GM21723 (cell line): ENCODE measurements around the gene PAN2.
"Not testable (repeated sequence)": the region's sequence is repeated elsewhere in the genome, so short reads cannot be mapped to it uniquely, and the experiment has no call there.

Source experiments
- ATAC-seq: cut with Tn5 transposase; IDR thresholded peaks from one replicate; pipeline ENCODE4 v1.9.1; 2021; ENCODE audit warnings: mild to moderate bottlenecking, moderate library complexity; ENCODE audit not compliant: unreplicated experiment

The PAN2 gene

DNA sequence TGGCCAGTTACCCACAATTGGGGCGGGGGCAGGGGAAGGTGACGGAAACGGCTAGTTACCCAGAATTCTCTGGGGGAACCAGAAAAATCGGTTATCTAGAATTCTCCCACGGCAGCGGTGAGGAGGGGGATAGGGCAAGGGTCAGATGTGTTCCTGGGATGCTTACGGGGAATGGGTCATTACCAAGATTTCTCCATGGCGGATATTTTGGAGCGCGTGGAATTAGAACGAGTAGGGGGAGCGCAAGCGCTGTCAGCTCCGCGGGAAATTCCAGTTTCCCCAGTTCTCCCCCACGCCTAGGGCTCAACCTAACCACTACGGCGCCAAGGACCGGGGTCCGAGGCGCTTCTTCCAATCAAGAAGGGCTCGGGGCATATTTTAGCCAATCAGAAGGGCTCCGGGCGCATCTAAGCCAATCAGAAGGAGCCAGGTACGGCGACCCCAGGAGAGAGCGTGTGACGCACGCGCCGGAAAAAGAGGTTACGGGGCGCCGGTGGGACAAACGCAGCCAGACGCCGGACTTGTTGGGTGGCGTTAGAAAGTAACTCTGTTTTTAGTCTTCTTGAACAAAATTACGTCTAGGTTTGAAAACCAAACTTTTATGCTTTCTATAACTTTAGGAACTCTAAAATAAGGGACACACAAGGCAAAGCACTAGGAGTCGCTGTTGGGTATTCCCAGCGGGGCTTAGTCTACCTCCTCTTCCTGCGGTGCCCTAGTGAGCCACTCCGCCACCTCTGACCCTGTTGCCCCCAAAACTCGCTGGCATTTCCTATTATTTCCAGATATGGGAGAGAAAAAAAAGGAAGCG is at the start of gene PAN2:
TSS of gene PAN2 (minus strand) at position 322 of the 811 bp plus-strand sequence. CDS start 906 bp downstream, outside the sequence.
- peak; percentile 93 for ATAC-seq

- ATAC-seq: no peak
Measured at GRCh38 chr12:56382611-56383010, 48.8 kb upstream of the PAN2 start.

- no peak for ATAC-seq
Measured at GRCh38 chr12:56377989-56378316, 44.2 kb upstream of the PAN2 start.

- ATAC-seq: no peak
Measured at GRCh38 chr12:56377310-56377988, 43.6 kb upstream of the PAN2 start.

DNA sequence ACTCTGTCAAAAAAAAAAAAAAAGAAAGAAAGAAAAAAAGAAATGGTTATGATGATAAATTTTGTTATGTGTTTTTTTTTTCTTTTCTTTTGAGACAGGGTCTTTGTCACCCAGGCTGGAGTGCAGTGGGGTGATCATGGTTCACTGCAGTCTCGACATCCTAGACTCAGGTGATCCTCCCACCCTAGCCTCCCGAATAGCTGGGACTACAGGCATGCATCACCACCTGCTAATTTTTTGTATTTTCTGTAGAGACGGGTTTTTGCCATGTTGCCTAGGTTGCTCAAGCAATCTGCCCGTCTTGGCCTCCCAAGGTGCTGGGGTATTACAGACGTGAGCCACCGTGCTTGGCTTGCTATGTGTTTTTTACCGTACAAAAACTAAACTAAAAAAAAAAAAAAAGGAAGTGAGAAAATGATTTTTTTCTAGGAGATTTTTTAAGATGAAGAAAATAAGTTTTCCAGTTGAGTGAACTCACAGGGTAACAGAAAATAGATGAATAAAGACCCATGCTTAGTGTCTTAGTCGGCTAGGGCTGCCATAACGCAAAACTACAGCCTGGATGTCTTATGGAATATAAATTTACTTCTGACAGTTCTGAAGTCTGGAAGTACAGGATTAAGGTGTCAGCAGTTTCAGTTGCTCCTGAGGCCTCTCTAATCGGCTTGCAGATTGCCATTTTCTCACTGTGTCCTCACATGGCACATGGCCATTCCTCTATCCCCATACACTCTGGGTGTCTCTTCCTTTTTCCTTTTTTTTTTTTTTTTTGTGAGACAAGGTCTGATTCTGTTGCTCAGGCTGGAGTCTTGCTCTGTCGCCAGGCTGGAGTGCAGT is 42.0 kb upstream of the PAN2 start:
- ATAC-seq: peak; percentile 85

DNA sequence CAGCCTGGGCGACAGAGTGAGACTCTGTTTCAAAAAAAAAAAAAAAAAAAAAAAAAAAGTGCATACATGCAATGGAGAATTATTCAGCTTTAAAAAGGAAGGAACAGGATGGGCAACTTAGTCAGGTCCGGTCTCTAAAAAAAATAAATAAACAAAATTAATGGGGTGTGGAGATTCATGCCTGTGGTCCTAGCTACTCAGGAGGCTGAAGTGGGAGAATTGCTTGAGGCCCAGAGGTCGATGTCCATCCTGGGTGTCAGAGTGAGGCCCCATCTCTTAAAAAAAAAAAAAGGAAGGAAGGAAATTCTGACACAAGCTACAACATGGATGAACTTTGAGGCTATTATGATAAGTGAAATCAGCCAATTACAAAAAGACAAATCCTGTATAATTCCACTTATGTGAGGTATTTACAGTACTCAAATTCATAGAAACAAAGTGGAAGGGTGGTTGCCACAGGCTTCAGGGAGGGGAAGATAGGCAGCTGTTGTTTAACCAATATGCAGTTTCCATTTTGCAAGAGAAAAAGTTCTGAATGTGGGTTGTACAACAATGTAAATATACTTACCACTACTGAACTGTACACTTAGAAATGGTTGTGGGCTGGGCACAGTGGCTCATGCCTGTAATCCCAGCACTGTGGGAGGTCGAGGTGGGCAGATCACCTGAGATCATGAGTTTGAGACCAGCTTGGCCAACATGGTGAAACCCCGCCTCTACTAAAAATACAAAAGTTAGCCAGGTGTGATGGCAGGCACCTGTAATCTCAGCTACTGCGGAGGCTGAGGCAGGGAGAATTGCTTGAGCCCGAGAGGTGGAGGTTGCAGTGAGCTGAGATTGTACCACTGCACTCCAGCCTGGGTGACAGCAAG is 41.2 kb upstream of the PAN2 start:
- peak; percentile 42 for ATAC-seq

GRCh38 chr12:56373515-56373914 is 39.7 kb upstream of the PAN2 start:
- ATAC-seq: no peak

GRCh38 chr12:56366948-56367347 is 33.1 kb upstream of the PAN2 start:
- no peak for ATAC-seq

DNA sequence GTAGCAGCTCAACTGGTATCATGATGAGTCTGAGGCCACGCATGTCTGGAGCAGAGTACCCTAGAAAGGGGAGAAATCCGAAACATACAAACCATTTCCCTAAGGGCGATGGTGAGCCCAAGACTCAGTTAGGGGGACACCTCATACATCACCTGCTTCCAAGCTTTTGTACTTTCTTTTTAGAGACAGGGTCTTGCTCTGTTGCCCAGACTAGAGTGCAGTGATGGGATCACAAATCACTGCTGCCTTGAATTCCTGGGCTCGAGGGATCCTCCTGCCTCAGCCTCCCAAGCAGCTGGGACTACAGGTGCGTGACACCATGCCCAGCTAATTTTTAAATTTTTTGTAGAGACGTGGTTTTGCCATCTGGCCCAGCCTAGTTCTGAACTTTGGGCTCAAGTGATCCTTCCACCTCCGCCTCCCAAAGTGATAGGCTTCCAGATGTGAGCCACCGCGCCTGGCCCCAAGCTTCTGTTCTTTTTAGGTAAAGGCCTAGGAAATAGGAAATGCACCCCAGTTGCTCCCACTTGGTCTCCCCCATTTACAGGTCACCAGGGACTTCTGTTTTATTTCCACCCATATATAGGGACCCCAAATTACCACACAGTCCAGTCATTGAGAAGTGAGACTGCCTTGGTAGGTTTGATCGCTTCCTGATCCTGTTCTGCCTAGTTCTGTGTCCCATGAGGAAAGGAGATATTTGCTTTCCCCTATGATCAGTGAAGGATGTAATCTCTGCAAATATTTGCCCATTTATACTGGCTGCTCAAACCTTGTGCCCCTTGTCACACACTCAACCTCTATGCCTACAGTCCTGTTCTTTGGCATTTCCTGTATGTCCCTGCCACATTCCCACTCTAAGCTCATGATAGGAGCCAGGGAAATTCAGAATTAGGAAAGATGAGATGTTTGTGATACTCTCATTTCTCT is 28.6 kb upstream of the PAN2 start, which contains the start of gene APOF:
TSS of gene APOF (minus strand) at position 728 of the 930 bp plus-strand sequence. CDS start at position 616, 112 bp downstream.
- no peak for ATAC-seq

DNA sequence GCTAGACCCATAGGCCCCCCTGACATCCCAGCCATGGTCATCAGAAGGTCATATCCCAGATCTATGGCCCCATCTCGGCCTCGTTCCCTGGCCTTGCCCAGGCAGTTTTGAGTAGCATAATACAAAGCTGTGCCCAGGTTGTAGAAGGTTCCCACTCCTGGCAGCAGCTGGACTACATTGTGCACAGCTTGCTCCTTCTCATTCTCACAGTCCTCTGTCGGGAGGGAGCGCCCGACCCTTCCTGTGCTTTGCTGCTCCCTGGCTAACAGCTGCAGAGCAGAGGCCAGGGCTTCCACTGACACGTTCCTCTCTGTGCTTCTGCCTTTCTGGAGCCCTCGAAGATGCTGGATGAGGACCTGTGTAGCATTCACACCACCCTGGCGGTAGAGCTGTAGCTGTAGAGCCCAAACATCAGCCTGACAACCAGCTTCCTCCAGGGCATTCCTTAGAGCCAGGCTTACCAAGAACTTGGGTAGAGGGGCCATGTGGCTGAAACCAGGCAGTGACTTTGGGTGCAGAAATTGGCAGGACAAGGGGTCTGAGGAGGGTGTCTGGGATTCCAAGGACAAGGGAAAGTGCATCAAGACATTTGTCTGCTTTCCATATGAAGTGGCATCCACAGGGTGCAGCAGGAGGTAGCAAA is 27.8 kb upstream of the PAN2 start:
- ATAC-seq: no peak

DNA sequence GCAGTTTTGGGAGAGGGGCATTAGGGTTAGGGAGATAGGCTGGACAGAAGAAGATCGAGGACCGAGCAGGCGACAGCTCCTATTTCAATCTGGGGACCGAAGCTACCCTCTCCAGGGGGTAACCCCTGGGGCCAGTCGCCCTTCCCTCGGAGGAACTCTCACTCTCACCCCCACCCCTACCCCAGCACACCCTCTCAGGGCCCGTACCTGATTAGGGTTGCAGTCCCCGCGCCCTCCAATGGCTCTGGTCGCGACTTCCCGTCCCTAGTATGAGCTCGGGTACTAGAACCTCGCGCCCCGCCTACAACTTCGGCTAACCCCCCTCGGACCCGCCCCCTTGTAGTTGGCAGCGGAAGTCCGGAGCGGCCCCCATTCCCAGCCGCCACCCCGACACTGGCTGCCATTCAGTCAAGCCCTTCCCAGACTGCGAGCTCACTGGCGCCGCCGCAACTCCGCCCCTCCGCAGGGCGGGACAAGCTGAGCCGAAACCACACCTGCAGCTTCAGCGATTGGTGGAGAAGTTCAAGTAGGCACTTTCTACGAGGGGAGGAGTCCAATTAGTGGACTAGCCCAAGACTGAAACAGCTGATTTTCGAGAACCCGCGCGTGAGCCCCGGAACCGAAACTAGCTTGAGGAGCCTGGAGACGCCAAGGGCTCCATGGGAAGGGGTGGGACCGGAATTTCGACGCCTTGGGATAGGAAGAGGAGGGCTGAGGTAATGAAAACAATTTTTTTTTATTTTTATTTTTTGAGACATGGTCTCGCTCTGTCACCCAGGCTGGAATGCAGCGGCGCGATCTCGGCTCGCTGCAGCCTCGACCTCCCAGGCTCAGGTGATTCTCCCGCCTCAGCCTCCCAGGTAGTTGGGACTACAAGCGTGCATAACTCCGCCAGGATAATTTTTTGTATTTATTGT is 26.3 kb upstream of the PAN2 start, which contains the start of gene STAT2:
TSS of gene STAT2 (minus strand) at position 257 of the 917 bp plus-strand sequence. CDS start 3,536 bp downstream, outside the sequence.
- ATAC-seq: peak; percentile 94

DNA sequence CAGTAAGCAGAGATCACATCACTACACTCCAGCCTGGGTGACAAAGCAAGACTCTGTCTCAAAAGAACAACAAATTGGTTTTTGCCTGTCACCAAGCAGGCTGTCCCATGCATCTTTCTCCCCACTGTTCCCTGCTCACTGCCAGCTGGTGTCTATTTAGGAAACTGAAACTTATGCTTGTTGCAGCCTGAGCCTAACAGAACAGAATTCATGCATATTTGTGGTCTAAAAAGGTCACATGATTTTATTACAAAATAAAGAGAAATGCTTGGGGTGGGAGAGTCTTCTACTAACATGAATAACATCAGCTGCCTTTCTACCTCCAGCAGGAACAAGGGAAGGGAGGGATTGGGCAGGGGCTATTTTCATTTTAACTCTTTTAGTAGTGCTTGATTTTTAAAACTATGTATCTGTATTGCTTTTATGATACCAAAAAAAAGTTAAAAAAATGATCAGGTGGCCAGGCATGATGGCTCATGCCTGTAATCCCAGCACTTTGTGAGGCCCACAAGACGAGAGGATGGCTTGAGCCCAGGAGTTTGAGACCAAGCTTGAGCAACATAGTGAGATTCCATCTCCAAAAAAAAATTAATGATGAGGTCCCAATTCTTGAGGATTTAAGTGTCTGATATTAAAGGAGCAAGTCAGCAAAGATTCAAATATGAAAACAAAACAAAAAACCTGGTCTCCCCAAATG is 25.2 kb upstream of the PAN2 start:
- ATAC-seq: no peak

DNA sequence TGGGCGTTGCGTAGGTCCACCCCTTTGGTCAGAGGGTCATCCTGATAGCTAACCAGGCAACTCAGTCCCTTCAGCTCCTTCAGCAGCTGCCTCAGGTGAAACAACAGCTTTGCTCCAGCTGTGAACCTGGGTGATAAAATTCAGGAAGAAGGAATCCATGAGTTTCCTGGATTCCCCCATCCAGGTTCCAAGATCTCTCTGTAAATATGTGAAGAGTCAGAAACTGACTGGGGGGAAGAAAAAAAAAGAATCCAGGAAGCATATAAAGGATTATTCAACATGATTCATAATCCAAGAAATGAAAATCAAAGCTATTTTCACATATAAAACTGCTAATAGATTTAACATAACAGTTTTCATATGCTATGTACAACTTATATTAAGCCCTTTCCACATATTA is 17.5 kb upstream of the PAN2 start:
- ATAC-seq: no peak

- ATAC-seq: no peak
Measured at GRCh38 chr12:56350662-56351061, 16.9 kb upstream of the PAN2 start.

GRCh38 chr12:56348776-56349175 is 15.0 kb upstream of the PAN2 start:
- no peak for ATAC-seq

DNA sequence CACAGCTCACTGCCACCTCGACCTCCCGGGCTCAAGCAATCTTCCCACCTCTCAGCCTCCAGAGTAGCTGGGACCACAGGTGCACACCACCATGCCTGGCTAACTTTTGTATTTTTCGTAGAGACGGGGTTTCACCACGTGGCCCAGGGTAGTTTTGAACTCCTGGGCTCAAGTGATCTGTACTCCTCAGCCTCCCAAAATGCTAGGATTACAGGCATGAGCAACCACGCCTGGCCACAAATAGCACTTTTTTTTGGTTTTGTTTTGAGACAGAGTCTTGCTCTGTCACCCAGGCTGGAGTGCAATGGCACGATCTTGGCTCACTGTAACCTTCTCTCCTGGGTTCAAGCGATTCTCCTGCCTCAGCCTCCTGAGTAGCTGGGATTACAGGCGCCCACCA is 13.5 kb upstream of the PAN2 start:
- ATAC-seq: not testable (repeated sequence)

DNA sequence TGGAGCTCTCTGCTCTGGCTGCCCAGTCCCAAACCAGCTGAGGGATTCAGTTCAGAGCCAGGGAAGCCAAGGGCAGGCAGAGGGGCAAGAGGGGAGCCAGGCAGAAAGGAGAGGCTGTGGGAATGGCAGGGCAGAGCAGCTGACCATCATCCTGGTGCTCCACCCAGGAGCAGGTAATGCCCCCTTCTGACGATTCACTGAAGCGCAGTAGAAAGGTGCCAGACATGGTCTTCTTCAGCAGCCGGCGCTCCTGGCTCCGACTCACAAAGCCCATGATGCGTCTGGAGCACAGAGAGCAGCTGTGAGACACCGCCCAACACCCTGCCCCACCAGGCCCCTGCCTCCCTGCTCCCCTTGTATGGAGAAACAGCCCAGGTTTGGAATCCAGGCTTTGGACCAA is 12.9 kb upstream of the PAN2 start:
- ATAC-seq: no peak
